ENCODE measurements around the gene ISL2. TPM values are rescaled to one million over a fixed set of nuclear protein-coding genes. Genes with fewer than 3 reads are reported as not detected.
A peak's percentile ranks its signal among the peaks of the same experiment; 100 is the strongest.

Gene ISL2
- total RNA-seq, 1 experiment from 2014 or later = 0.15 TPM

- H3K23me2 ChIP-seq (ENCODE audit: insufficient read length, low read depth, low read length, poor library complexity, severe bottlenecking) = peaks cover 12% of the 10 kb centered on the region
- no peak overlapping the region for H3K23ac ChIP-seq (ENCODE audit: insufficient read length, low read depth, low read length)
- no CpG with 5 or more reads among the region's 87 CpGs for WGBS (ENCODE audit: extremely low coverage, insufficient read length, low lambda C conversion rate)
- H3K56ac ChIP-seq (ENCODE audit: insufficient read length, low read depth, low read length) = no peak overlapping the region
- H4K91ac ChIP-seq (ENCODE audit: insufficient read length, low read depth, low read length) = no peak overlapping the region
- no peak overlapping the region for H4K8ac ChIP-seq (replicated peaks; ENCODE audit: insufficient read length, low read depth, low read length)
- H2BK12ac ChIP-seq (ENCODE audit: insufficient read length, low read depth, low read length) = no peak overlapping the region
- no peak overlapping the region for H2BK120ac ChIP-seq (ENCODE audit: low read depth, low read length, poor library complexity, severe bottlenecking)
- H3K9me3 Mint-ChIP-seq = peaks cover 6 to 10% of the 10 kb centered on the region in 2 experiments; a peak in 4 of 5 replicates
- no peak overlapping the region for H2AFZ ChIP-seq (ENCODE audit: low read length)
- no peak overlapping the region for H3K4ac ChIP-seq (ENCODE audit: low read depth, low read length)
- peak overlapping the region in 1 of 2 experiments; percentile 78; a peak in 2 of 5 replicates for H3K4me3 Mint-ChIP-seq
- no peak overlapping the region for H2BK5ac ChIP-seq (ENCODE audit: insufficient read length, low read length)
- no peaks in the 10 kb centered on the region for H3K79me1 ChIP-seq (ENCODE audit: insufficient read depth, low read depth, low read length, poor library complexity, severe bottlenecking)
- H3K4me2 ChIP-seq (ENCODE audit: insufficient read depth, insufficient read length, low read length) = no peak overlapping the region
- H3K9ac ChIP-seq (ENCODE audit: extremely low read depth, insufficient read length, low read length) = no peak overlapping the region
- H4K5ac ChIP-seq (ENCODE audit: insufficient read length, low read depth, low read length) = no peak overlapping the region
- H3K14ac ChIP-seq (ENCODE audit: insufficient read depth, low read length) = no peak overlapping the region
- H3K4me1 Mint-ChIP-seq = peaks cover 18 to 44% of the 10 kb centered on the region in 2 experiments
- no peak overlapping the region for H3T11ph ChIP-seq (ENCODE audit: low read length)
- H3K4me1 ChIP-seq (ENCODE audit: insufficient read depth, low read length) = peaks cover 3% of the 10 kb centered on the region; the same call in 1 of the 2 replicates
- no peaks in the 10 kb centered on the region for H4K20me1 ChIP-seq (ENCODE audit: control insufficient read depth, insufficient read depth, insufficient read length)
- no peaks in the 10 kb centered on the region for H3K9me3 ChIP-seq (ENCODE audit: control insufficient read depth, low read depth, low read length)
- no peak for TF ChIP-seq CTCF (conservative IDR thresholded peaks at IDR 0.05)
- no peak overlapping the region for H2BK20ac ChIP-seq (ENCODE audit: low read depth, low read length, poor library complexity, severe bottlenecking)
- peak; percentile 83 for DNase-seq
- no peak overlapping the region for H3K27ac Mint-ChIP-seq
- no peaks in the 10 kb centered on the region for H3K79me2 ChIP-seq (ENCODE audit: insufficient read depth, low read length)
- H3K27me3 Mint-ChIP-seq (ENCODE audit: low read depth) = peaks cover 97% of the 10 kb centered on the region
- no peak overlapping the region for H3K18ac ChIP-seq (ENCODE audit: insufficient read length, low read depth, low read length)
- H2AK5ac ChIP-seq (ENCODE audit: insufficient read length, low read length) = no peak overlapping the region
- no peak overlapping the region for H2BK15ac ChIP-seq (ENCODE audit: low read depth, low read length)
- peaks cover 77% of the 10 kb centered on the region for H3K27me3 ChIP-seq (ENCODE audit: insufficient read depth, low read length)
- H3K36me3 Mint-ChIP-seq (ENCODE audit: insufficient read depth in 1 of 3, low read depth in 3 of 3) = peaks cover 0 to 2% (median 0%) of the 10 kb centered on the region in 3 experiments; a peak in 1 of 7 replicates
- H3K27ac ChIP-seq (ENCODE audit: insufficient read length, low read depth, low read length) = no peak overlapping the region
Observed at GRCh38 chr15:76342382-76343201, 6.0 kb downstream of the ISL2 start.

Data from H9 (cell line).